Astrocyte (in vitro differentiated cells and primary cell): ENCODE data around the gene PVALB. TPM values are rescaled to one million over a fixed set of nuclear protein-coding genes. Genes with fewer than 3 reads are reported as not detected.

Experiments used
- DNase-seq: peaks from one replicate; pipeline ENCODE4 v3.0.0-alpha.2; 2010; ENCODE audit warnings: low read depth
- FAIRE-seq: peaks from 2 replicates; lab custom pipeline; 2011; peaks lifted over from hg19 to GRCh38; lab: Jason Lieb, UNC
- H2AFZ ChIP-seq: 2 replicates; pipeline ENCODE4 v1.6.0; 2012; ENCODE audit warnings: low read depth, low read length, inconsistent platforms
- H3K27ac ChIP-seq: 2 replicates; pipeline ENCODE4 v1.5.1; 2011; ENCODE audit warnings: low read depth, low read length, inconsistent platforms
- H3K27me3 ChIP-seq: 2 replicates; pipeline ENCODE4 v1.6.0; 2011; ENCODE audit warnings: low read length, inconsistent platforms; ENCODE audit not compliant: insufficient read depth
- H3K36me3 ChIP-seq: 2 replicates; pipeline ENCODE4 v1.5.1; 2011; ENCODE audit warnings: low read length, inconsistent platforms; ENCODE audit not compliant: insufficient read depth
- H3K4me1 ChIP-seq: 2 replicates; pipeline ENCODE4 v1.5.1; 2011; ENCODE audit warnings: low read length, inconsistent platforms; ENCODE audit not compliant: insufficient read depth
- H3K4me2 ChIP-seq: 2 replicates; pipeline ENCODE4 v1.6.0; 2012; ENCODE audit warnings: low read length, inconsistent platforms
- H3K4me3 ChIP-seq: 2 replicates; pipeline ENCODE4 v1.5.1; 2011; ENCODE audit warnings: low read depth, mild to moderate bottlenecking, low read length, inconsistent platforms; ENCODE audit not compliant: insufficient read depth
- H3K79me2 ChIP-seq: 2 replicates; pipeline ENCODE4 v1.6.0; 2012; ENCODE audit warnings: mild to moderate bottlenecking, low read length, inconsistent platforms; ENCODE audit not compliant: insufficient read depth
- H3K9ac ChIP-seq: 2 replicates; pipeline ENCODE4 v1.6.0; 2012; ENCODE audit warnings: mild to moderate bottlenecking, low read length, inconsistent platforms
- H3K9me3 ChIP-seq: 2 replicates; pipeline ENCODE4 v1.5.1; 2012; ENCODE audit warnings: low read depth, mild to moderate bottlenecking, low read length, inconsistent platforms; ENCODE audit not compliant: insufficient read depth
- H4K20me1 ChIP-seq: 2 replicates; pipeline ENCODE4 v1.6.0; 2012; ENCODE audit warnings: low read length, inconsistent platforms; ENCODE audit not compliant: insufficient read depth
- H3K27ac Mint-ChIP-seq: one replicate; pipeline ENCODE4 v1.8.0; 2021; ENCODE audit warnings: mild to moderate bottlenecking, mixed read lengths; ENCODE audit not compliant: unreplicated experiment
- H3K27me3 Mint-ChIP-seq: one replicate; pipeline ENCODE4 v1.8.0; 2021; ENCODE audit warnings: low read depth, mixed read lengths; ENCODE audit not compliant: unreplicated experiment
- H3K36me3 Mint-ChIP-seq: one replicate; pipeline ENCODE4 v1.8.0; 2021; ENCODE audit warnings: low read depth, mixed read lengths; ENCODE audit not compliant: unreplicated experiment
- H3K4me1 Mint-ChIP-seq: one replicate; pipeline ENCODE4 v1.8.0; 2021; ENCODE audit warnings: low read depth, mixed read lengths; ENCODE audit not compliant: unreplicated experiment
- H3K4me3 Mint-ChIP-seq: one replicate; pipeline ENCODE4 v1.8.0; 2021; ENCODE audit warnings: mild to moderate bottlenecking, moderate library complexity, mixed read lengths; ENCODE audit not compliant: unreplicated experiment
- H3K9me3 Mint-ChIP-seq: one replicate; pipeline ENCODE4 v1.8.0; 2021; ENCODE audit warnings: mild to moderate bottlenecking, mixed read lengths; ENCODE audit not compliant: unreplicated experiment
- EZH2 ChIP-seq: IDR thresholded peaks from 2 replicates; pipeline ENCODE4 v1.6.1; 2012; ENCODE audit warnings: mild to moderate bottlenecking, low read length, inconsistent platforms; ENCODE audit not compliant: insufficient read depth
- total RNA-seq: library from RNA; stranded (reverse); gene quantifications from 2 replicates; pipeline ENCODE4 v1.2.1, GENCODE V29; 2021
- TF ChIP-seq, protein P1 (sequence below): IDR thresholded peaks from 2 replicates; pipeline ENCODE4 v1.5.1; 2011; ENCODE audit warnings: low read depth, mild to moderate bottlenecking, inconsistent platforms, low read length, moderate library complexity; ENCODE audit not compliant: insufficient read depth

Gene PVALB
- total RNA-seq, 1 donor from 2014 or later = not detected

DNA sequence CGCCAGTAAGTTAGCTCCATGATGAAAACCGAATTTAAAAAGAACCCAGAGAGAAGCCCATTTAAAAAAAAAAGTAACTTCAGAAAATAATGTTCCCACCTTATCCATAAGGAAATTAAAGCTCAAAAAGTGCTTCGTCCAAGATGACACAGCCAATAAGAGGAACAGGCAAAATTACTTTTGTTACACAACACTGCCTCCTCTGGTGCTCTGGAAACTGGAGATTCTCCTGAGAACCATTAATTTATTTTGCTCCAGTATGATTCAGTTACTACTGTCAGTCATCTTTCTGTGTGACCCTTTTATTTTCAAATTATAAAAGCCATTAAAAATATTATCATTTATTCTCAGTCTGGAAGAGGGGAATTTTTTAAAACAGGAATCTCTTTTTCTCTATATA is 42.9 kb downstream of the PVALB start:
- H3K4me3 ChIP-seq = no peak overlapping the region
- H3K9ac ChIP-seq = no peak overlapping the region
- no peak overlapping the region for H3K4me3 Mint-ChIP-seq
- no peaks in the 10 kb centered on the region for H3K36me3 ChIP-seq
- H3K27me3 Mint-ChIP-seq = peaks cover 5% of the 10 kb centered on the region
- peaks cover 21% of the 10 kb centered on the region for H4K20me1 ChIP-seq
- H3K27ac Mint-ChIP-seq = no peak overlapping the region
- TF ChIP-seq, protein P1, sequence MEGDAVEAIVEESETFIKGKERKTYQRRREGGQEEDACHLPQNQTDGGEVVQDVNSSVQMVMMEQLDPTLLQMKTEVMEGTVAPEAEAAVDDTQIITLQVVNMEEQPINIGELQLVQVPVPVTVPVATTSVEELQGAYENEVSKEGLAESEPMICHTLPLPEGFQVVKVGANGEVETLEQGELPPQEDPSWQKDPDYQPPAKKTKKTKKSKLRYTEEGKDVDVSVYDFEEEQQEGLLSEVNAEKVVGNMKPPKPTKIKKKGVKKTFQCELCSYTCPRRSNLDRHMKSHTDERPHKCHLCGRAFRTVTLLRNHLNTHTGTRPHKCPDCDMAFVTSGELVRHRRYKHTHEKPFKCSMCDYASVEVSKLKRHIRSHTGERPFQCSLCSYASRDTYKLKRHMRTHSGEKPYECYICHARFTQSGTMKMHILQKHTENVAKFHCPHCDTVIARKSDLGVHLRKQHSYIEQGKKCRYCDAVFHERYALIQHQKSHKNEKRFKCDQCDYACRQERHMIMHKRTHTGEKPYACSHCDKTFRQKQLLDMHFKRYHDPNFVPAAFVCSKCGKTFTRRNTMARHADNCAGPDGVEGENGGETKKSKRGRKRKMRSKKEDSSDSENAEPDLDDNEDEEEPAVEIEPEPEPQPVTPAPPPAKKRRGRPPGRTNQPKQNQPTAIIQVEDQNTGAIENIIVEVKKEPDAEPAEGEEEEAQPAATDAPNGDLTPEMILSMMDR = peak; percentile 54
- TF ChIP-seq EZH2 = no peak
- H2AFZ ChIP-seq = no peak overlapping the region
- H3K27me3 ChIP-seq = no peaks in the 10 kb centered on the region
- H3K4me1 Mint-ChIP-seq = peaks cover 4% of the 10 kb centered on the region
- no peak overlapping the region for H3K4me2 ChIP-seq
- peaks cover 11% of the 10 kb centered on the region for H3K36me3 Mint-ChIP-seq
- FAIRE-seq (no peak), DNase-seq (no peak)
- H3K9me3 Mint-ChIP-seq = peaks cover 10% of the 10 kb centered on the region
- H3K4me1 ChIP-seq = peaks cover 7% of the 10 kb centered on the region
- H3K9me3 ChIP-seq = no peaks in the 10 kb centered on the region
- no peak overlapping the region for H3K27ac ChIP-seq
- no peaks in the 10 kb centered on the region for H3K79me2 ChIP-seq

DNA sequence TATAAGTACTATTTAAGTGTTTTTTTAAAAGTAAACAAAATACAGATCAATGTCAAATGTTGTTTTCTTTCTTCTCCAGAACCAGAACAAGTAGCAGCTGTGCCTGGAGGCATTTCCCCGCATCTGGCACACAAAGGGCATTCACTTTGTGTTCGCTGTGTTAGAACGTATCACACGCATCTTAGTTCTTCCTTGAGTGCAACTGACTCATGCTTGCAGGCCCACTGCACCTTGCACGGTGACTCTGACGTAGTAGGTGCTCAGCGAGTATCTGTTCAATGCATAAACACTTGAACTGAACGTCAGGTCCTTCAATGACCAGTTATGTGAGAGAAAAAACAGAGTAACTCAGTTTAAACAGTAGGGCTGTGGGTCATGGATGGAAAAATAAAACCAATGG is 44.4 kb downstream of the PVALB start:
- no peak overlapping the region for H3K27ac Mint-ChIP-seq
- peaks cover 15% of the 10 kb centered on the region for H3K36me3 Mint-ChIP-seq
- H3K9me3 Mint-ChIP-seq = peaks cover 5% of the 10 kb centered on the region

More for the DNA sequence above, 44.4 kb downstream of the PVALB start:
- FAIRE-seq (no peak), DNase-seq (no peak)
- Mint-ChIP-seq H3K4me3 (no peak overlapping the region), H3K4me1 (peaks cover 4% of the 10 kb centered on the region), H3K27me3 (peaks cover 3% of the 10 kb centered on the region)
- no peak for TF ChIP-seq EZH2
- TF ChIP-seq, protein P1 = no peak
- no peaks in the 10 kb centered on the region for H3K27me3 ChIP-seq
- no peak overlapping the region for H3K4me3 ChIP-seq
- no peak overlapping the region for H3K9ac ChIP-seq
- no peaks in the 10 kb centered on the region for H3K36me3 ChIP-seq
- no peak overlapping the region for H3K27ac ChIP-seq
- no peak overlapping the region for H2AFZ ChIP-seq
- H3K4me2 ChIP-seq = no peak overlapping the region
- H3K79me2 ChIP-seq = no peaks in the 10 kb centered on the region
- peaks cover 21% of the 10 kb centered on the region for H4K20me1 ChIP-seq
- H3K4me1 ChIP-seq = peaks cover 7% of the 10 kb centered on the region
- H3K9me3 ChIP-seq = no peaks in the 10 kb centered on the region
